Activated T-cell treated with anti-CD3 and anti-CD28 coated beads, Interleukin-2, amount 50 U/mL, for 72 hours (primary cell): ENCODE results near the gene FBXO34. TPM values are rescaled to one million over a fixed set of nuclear protein-coding genes. Genes with fewer than 3 reads are reported as not detected.
"Not testable (repeated sequence)": the region's sequence is repeated elsewhere in the genome, so short reads cannot be mapped to it uniquely, and the experiment has no call there.

Source experiments
- ATAC-seq, 2 donors: fragments of 150-1000 bp; cut with Tn5 transposase; replicated peaks in 1 of 2; 2 replicates each; pipeline ENCODE4 v1.10.0; 2021; ENCODE audit warnings: moderate library complexity in 2 of 2, mild to moderate bottlenecking in 1 of 2
- DNase-seq, 2 donors: peaks; one replicate each; pipeline ENCODE4 v3.0.0; 2021 to 2022; ENCODE audit warnings: mixed read lengths in 1 of 2
- H3K27ac Mint-ChIP-seq: one replicate; pipeline ENCODE4 v1.8.0; 2022; ENCODE audit warnings: mild to moderate bottlenecking, moderate library complexity, mixed read lengths
- H3K27me3 Mint-ChIP-seq: one replicate; pipeline ENCODE4 v1.8.0; 2022; ENCODE audit warnings: low read depth, mixed read lengths
- H3K36me3 Mint-ChIP-seq, 2 donors: one replicate each; pipeline ENCODE4 v1.8.0; 2022; ENCODE audit warnings: mixed read lengths in 2 of 2, mild to moderate bottlenecking in 1 of 2; ENCODE audit not compliant: insufficient read depth in 2 of 2
- H3K4me1 Mint-ChIP-seq: one replicate; pipeline ENCODE4 v1.8.0; 2022; ENCODE audit warnings: low read depth, mixed read lengths
- H3K4me3 Mint-ChIP-seq, 2 donors: one replicate each; pipeline ENCODE4 v1.8.0; 2022; ENCODE audit warnings: mild to moderate bottlenecking in 2 of 2, mixed read lengths in 2 of 2, moderate library complexity in 2 of 2
- H3K9me3 Mint-ChIP-seq, 2 donors: one replicate each; pipeline ENCODE4 v1.8.0; 2022; ENCODE audit warnings: mixed read lengths in 2 of 2
- total RNA-seq, 2 donors: library from RNA; stranded (reverse); gene quantifications; one replicate each; pipeline ENCODE4 v1.2.3, GENCODE V29; 2022

Gene FBXO34
- total RNA-seq, 2 donors from 2014 or later, result 28.8 to 29.9 TPM

DNA sequence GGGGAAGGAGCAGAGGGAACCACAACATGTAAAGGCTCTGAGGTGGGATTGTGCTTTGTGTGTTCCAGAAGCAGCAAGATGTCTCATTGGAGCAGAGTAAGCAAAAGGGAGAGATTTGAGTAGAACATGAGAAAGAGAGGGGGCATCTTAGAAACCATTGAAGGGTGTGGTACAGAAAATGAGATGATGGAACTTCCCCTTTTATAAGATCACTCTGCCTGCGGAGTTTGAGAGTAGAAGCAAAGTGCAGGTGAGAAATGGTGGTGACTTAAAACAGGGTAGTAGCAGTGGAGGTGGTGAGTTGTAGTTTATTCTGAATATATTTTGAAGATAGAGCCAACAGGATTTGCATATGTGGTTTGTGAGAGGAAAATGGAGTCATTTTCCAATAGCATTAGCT, 56.0 kb downstream of the FBXO34 start:
- Mint-ChIP-seq H3K27me3 (no peaks in the 10 kb centered on the region), H3K27ac (peak overlapping the region; percentile 2), H3K4me3 (peak overlapping the region in 1 of 2 donors; percentile 3), H3K4me1 (peaks cover 51% of the 10 kb centered on the region), H3K36me3 (peaks cover 0 to 1% of the 10 kb centered on the region in 2 donors), H3K9me3 (no peaks in the 10 kb centered on the region)
- peak; percentile 36 to 47 for ATAC-seq
- no peak for DNase-seq

DNA sequence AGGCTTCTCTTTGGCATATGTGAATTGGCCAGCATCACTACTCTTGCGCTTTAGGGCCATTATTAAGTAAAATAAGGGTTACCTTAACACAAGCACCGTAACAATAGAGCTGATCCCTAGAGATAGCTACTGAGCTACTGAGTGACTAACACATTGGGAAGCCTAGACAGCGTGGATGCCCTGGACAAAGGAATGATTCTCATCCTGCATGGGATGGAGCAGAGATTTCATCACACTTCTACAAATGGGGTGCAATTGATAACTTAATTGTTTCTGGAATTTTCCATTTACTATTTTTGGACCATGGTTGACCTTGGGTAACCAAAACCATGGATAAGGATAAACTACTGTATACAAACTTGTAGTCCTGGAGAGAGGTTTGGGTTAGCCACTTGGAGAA, 57.1 kb downstream of the FBXO34 start:
- peaks cover 62% of the 10 kb centered on the region for H3K4me1 Mint-ChIP-seq
- DNase-seq (no peak), ATAC-seq (no peak)
- H3K4me3 Mint-ChIP-seq, result no peak overlapping the region
- peaks cover 0 to 1% of the 10 kb centered on the region in 2 donors for H3K36me3 Mint-ChIP-seq
- no peaks in the 10 kb centered on the region for H3K9me3 Mint-ChIP-seq
- H3K27ac Mint-ChIP-seq, result no peak overlapping the region
- no peaks in the 10 kb centered on the region for H3K27me3 Mint-ChIP-seq

DNA sequence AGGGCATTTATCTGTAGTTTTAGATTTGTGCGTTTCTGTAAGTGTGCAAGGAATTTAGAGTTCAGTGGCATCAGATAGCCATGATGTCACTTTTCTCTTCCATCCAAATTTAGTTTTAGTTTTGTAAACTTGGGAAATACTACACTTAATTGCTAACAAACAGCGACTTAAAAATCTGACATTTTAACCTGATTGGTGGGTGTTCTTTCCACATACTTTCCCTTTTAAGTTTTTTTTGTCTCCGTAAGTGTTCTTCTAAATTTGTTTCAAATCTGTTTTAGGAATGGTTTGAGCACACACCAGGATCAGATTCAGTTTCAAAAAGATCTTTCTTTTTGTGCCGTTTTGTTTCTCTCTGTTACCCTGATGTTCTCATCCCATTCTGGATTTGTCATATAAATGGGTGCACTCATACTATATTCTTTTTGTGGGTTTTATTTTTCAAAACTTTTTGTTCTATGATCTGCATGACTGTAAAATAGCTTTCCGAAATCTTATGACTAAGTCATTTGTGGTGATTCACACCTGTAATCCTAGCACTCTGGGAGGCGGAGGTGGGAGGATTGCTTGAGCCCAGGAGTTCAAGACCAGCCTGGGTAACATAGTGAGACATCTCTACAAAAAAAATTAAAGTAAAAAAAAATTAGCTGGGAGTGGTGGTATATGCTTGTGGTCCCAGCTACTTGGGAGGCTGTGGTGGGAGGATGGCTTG, 58.9 kb downstream of the FBXO34 start:
- H3K36me3 Mint-ChIP-seq, result peaks cover 0 to 3% of the 10 kb centered on the region in 2 donors
- DNase-seq, result peak; percentile 50 to 68
- H3K27ac Mint-ChIP-seq, result peak overlapping the region; percentile 97
- H3K27me3 Mint-ChIP-seq, result no peaks in the 10 kb centered on the region
- no peaks in the 10 kb centered on the region for H3K9me3 Mint-ChIP-seq
- H3K4me3 Mint-ChIP-seq, result peak overlapping the region; percentile 66 to 87
- peak; percentile 83 to 87 for ATAC-seq
- H3K4me1 Mint-ChIP-seq, result peaks cover 80% of the 10 kb centered on the region

DNA sequence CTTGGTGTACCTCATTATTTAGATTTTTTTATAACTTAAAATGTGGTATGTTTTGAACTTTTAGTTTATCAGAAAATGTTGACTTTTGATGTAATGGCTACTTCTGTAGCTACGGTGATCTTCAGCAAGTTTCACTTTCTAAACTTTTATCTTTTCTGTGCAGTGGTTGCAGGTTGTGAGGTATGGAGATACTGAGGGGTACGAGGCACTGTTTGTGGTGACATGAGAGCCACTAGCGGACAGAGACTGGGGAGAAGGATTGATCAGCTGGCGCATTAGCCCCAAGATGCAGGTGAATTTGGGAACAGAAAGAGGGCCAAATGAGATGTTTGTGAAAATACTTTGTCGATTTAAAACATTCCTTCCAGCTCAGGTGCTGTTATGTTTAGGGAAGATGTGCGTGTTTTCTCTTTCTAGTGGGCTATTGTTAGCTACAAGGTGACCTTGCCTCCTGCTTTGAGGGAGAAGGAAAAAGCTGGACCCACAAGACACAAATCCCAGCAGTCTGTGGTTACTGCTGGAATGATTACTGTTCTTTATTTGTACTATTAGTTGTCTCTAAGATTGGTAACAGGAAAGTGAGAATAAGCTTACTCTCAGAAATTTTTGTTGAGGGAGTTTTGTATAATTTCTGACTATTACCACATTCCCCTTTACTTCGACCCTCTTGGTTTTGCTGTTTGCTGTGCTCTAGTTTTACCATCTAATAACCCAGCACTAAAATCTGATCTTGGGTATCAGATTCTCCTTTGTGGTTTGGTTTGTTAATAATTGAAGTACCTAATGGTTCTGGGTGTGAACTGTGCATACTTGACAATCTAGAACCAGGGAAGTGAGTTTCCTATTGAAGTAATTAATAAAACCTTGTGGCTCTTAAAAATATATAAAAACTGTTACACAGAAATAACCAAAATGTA, 61.7 kb downstream of the FBXO34 start:
- Mint-ChIP-seq H3K4me1 (peaks cover 83% of the 10 kb centered on the region), H3K27me3 (no peaks in the 10 kb centered on the region), H3K4me3 (peak overlapping the region; percentile 77 to 81), H3K36me3 (peaks cover 0 to 3% of the 10 kb centered on the region in 2 donors), H3K27ac (peak overlapping the region; percentile 87), H3K9me3 (no peaks in the 10 kb centered on the region)
- DNase-seq, result peak in 1 of 2 donors; percentile 33
- ATAC-seq, result peak; percentile 24 to 35

DNA sequence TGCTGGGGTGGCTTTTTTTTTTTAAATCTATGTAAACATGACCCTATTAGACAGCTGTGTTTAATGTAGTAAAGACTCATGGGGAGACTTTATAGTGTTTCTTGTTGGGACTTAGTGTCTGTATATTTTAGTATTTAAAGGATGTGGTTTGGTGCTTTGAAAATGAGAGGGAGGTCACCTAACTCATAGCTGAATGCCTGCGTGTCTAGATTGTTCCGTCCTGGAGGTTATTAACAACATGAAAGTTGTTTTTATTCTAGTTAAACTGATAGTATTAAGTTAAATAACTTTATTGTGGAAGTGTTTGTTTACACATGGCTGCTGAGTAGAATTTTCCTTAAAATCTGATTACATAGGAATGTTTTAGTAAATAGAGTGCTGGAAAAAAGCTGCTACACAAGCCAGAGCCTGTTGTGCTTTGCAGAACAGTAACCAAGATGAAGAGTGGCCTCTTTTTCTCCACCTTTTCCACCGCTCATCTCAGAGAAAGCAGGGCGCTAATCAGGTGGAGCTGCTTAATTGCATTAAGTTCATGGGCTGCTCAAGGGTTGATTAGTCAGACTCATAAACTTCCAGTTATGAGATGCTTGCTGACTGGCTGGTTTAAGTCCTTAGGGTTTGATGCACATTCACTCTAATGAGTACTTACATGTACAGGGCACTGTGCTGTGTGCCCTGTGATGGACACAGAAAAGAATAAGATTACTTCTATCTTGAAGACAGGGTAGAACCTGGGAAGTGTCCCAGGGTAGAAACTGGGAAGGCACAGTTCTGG, 62.7 kb downstream of the FBXO34 start:
- ATAC-seq (peak in 1 of 2 donors; percentile 31), DNase-seq (no peak)
- peaks cover 0 to 3% of the 10 kb centered on the region in 2 donors for H3K36me3 Mint-ChIP-seq
- H3K4me1 Mint-ChIP-seq, result peaks cover 90% of the 10 kb centered on the region
- H3K9me3 Mint-ChIP-seq, result no peaks in the 10 kb centered on the region
- peak overlapping the region; percentile 87 for H3K27ac Mint-ChIP-seq
- no peaks in the 10 kb centered on the region for H3K27me3 Mint-ChIP-seq
- peak overlapping the region; percentile 77 to 81 for H3K4me3 Mint-ChIP-seq

DNA sequence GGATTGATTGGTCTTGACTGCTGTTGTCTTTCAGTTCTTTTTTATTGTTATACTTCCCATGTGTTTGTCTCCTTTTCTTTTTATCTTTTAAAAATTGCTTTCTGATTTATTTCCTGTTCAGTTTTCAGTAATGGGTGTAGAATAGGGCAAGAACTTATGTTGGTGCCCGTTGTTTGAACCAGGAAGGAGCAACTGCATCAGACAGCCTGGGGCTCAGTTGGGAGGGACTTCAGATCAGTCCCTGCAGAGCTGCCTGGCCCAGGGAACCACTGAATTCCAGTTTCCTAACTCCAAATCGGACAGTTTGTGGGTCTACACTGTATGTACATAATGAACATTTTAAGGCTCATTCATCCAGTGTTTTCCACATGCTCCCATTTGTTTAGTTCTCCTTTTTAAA, 64.9 kb downstream of the FBXO34 start:
- H3K4me1 Mint-ChIP-seq, result peaks cover 92% of the 10 kb centered on the region
- peak overlapping the region; percentile 49 to 78 for H3K4me3 Mint-ChIP-seq
- ATAC-seq, result no peak
- H3K27me3 Mint-ChIP-seq, result no peaks in the 10 kb centered on the region
- H3K36me3 Mint-ChIP-seq, result peaks cover 0 to 2% of the 10 kb centered on the region in 2 donors
- DNase-seq, result no peak
- no peaks in the 10 kb centered on the region for H3K9me3 Mint-ChIP-seq
- peak overlapping the region; percentile 81 for H3K27ac Mint-ChIP-seq

DNA sequence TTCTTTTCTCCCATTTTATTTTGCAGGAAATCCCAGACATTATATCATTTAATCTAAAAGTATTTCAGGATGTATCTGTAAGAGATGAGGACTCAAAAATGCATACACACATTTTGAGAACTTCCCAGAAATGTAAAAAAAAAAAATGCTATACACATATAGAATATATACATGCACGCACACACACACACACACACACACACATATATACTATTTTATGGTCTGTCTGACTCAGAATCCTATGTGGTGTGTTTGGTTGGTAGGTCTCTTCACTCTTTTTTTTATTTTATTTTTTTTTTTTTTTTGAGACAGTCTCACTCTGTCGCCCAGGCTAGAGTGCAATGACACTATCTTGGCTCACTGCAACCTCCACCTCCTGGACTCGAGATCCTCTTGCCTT, 65.5 kb downstream of the FBXO34 start:
- ATAC-seq (peak; percentile 20 to 34), DNase-seq (peak in 1 of 2 donors; percentile 27)
- peaks cover 95% of the 10 kb centered on the region for H3K4me1 Mint-ChIP-seq
- no peaks in the 10 kb centered on the region for H3K27me3 Mint-ChIP-seq
- no peaks in the 10 kb centered on the region for H3K9me3 Mint-ChIP-seq
- H3K4me3 Mint-ChIP-seq, result peak overlapping the region; percentile 49 to 78
- peaks cover 0 to 2% of the 10 kb centered on the region in 2 donors for H3K36me3 Mint-ChIP-seq
- H3K27ac Mint-ChIP-seq, result peak overlapping the region; percentile 83

DNA sequence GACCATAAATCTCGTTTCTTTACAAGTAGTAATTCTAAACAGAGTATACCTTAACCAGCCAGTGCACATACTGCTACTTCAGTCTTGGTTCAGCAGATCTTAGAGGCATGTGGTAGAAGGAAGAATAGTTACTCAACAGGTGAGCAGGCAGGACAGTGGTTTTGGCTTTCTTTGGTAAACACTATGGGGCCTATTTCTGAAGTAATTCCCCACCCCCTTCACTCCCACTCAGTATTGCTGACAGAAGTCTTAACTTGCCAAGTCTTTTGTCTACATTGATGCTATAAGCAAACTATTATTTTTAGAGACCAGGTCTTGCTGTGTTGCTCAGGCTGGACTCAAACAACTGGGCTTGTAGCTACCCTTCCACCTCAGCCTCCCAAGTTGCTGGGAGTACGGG, 68.5 kb downstream of the FBXO34 start:
- no peaks in the 10 kb centered on the region for H3K27me3 Mint-ChIP-seq
- peak overlapping the region; percentile 41 to 58 for H3K4me3 Mint-ChIP-seq
- no peaks in the 10 kb centered on the region for H3K36me3 Mint-ChIP-seq
- ATAC-seq, result peak; percentile 75 to 79
- H3K27ac Mint-ChIP-seq, result no peak overlapping the region
- no peaks in the 10 kb centered on the region for H3K9me3 Mint-ChIP-seq
- peak; percentile 58 to 64 for DNase-seq
- peaks cover 85% of the 10 kb centered on the region for H3K4me1 Mint-ChIP-seq

DNA sequence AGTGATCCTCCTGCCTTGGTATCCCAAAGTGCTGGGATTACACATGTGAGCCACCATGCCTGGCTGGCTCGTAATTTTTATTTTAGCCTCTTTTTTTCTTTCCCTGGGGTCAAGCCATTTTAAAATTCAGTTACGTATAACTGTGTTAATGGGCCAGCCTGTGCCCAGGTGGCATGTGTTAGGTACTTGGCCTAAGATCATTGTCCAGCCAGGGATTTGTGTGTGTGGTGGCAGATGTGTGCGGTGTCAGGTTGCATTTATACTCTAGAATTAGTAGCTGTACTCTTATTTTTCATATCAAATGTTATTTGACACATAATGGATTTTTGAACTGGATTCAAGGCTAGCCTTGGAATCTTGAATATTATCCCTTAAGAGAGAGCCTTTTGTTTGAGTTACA, 69.3 kb downstream of the FBXO34 start:
- Mint-ChIP-seq H3K27me3 (no peaks in the 10 kb centered on the region), H3K27ac (peak overlapping the region; percentile 58), H3K4me3 (peak overlapping the region; percentile 41 to 58), H3K4me1 (peaks cover 85% of the 10 kb centered on the region), H3K36me3 (no peaks in the 10 kb centered on the region), H3K9me3 (no peaks in the 10 kb centered on the region)
- ATAC-seq (no peak), DNase-seq (no peak)

DNA sequence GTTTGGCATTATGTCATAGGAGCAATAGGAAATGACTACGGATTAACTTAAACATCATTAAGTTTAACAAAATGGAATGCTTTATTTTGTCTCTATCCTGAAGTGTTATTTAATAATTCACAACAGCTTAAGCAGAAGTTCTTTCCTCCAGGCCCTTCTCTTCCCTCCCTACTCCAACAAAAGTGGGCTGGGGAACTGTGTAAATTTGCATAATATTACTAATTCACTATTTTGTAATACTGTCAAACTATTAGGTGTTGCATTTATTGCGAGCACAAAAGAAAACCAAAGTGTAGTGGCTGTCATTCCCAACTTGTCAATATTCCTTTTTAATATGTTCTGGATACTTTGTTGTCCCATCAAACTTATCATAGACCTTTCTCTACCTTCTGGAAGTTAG, 70.6 kb downstream of the FBXO34 start:
- Mint-ChIP-seq H3K4me3 (no peak overlapping the region), H3K9me3 (no peaks in the 10 kb centered on the region), H3K4me1 (peaks cover 74% of the 10 kb centered on the region), H3K27me3 (no peaks in the 10 kb centered on the region), H3K27ac (peak overlapping the region; percentile 47), H3K36me3 (no peaks in the 10 kb centered on the region)
- no peak for DNase-seq
- ATAC-seq, result no peak

DNA sequence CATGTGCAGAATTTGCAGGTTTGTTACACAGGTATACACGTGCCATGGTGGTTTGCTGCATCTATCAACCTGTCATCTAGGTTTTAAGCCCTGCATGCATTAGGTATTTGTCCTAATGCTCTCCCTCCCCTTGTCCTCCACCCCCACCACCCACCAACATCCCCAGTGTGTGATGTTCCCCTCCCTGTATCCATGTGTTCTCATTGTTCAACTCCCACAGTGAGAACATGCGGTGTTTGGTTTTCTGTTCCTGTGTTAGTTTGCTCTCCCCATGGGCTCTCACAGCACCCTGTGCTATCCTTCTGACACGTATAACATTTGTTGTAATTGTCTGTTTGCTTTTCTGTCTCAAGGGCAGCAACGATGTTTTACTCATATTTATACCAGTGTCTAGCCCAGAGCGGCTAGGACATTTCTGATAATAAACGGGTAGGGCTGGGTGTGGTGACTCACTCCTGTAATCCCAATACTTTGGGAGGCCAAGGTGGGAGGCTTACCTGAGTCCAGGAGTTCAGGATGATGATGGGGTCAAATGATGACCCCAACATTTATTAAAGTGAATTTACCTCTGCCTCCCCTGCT, 73.5 kb downstream of the FBXO34 start:
- H3K4me1 Mint-ChIP-seq, result peaks cover 70% of the 10 kb centered on the region
- H3K4me3 Mint-ChIP-seq, H3K27ac Mint-ChIP-seq, H3K36me3 Mint-ChIP-seq, ATAC-seq, DNase-seq, H3K9me3 Mint-ChIP-seq, H3K27me3 Mint-ChIP-seq: not testable (repeated sequence)

DNA sequence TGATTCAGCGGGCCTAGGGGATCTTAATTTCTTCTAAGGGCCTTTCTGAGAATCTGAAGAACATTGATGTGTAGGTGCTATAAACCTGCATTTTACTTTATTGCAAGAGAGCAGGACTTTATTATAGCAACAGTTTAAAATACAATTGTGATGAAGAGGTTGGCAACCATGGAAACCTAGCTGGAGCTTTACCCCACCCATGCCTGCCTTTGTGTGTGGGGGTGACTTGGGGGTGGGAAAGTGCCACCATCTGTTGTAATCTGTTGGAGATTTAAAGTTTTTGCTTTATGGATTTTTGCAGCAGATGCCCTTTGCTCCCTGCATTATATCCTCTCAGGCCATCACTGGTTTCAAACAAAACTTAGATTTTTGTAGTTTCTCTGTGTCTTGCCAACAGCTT, 75.8 kb downstream of the FBXO34 start:
- Mint-ChIP-seq H3K9me3 (no peaks in the 10 kb centered on the region), H3K4me3 (no peak overlapping the region), H3K36me3 (peaks cover 4% of the 10 kb centered on the region in 2 donors), H3K27ac (no peak overlapping the region), H3K4me1 (peaks cover 50% of the 10 kb centered on the region), H3K27me3 (no peaks in the 10 kb centered on the region)
- no peak for DNase-seq
- ATAC-seq, result no peak
